ENCODE results near the gene MALRD1. TPM values are rescaled to one million over a fixed set of nuclear protein-coding genes. Genes with fewer than 3 reads are reported as not detected.

Gene MALRD1
- total RNA-seq, 1 experiment from 2014 or later = not detected

DNA sequence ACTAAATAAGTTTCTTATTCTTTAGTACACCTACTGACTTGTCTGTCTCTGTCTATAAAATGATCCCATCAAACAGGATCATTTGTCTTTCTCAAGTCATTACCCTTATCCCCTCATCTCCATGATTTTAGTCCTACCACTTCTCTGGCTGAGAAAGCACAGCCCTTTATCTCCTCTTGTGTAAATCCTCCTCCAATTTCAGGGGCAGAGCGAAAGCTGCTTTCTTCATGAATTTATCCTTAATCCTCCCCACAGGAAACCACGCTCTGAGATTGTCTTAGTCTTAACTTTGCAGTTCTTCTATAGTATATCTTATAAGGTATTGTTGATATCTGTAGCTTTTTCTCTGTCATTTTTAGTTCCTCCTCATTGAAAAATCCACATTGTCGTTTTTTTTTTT, 528.0 kb downstream of the MALRD1 start:
- DNase-seq (ENCODE audit: low spot score) = no peak

DNA sequence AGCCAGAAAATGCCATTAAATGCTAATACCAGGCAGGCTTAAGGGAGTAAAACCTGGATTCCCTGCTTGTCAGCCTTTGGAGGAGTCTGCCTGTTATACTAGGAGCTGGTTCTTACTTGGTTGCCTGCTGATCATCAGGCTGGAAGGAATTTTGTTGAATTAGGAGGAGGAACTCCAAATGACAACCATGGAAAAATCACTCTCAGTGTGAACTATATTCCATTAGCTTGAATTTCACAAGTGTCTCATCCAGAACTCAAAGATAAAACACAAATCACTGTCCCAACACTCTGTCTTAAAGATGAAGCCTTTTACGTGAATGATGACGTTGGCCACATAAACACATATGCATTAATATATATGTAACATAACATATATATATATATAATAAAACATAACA, 528.8 kb downstream of the MALRD1 start:
- no peak for DNase-seq (ENCODE audit: low spot score)

DNA sequence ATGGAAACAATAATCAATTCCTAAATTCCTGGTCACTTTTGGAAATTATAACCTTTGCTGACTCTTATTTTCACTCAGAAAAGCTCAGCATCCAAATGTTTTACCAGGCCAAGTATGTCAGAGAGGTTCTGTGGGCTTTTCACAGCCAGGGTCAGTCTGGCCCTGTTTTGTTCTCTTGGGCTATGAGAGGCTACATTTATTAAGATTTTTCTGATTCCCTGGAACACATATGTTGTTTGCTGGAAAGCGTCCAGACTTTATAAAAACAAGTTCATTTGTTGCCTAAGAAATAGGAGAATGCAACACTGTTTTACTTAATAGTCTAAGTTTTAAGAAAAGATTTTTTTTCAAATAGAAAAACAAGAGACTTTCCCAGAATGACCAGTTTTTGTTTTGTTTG, 529.2 kb downstream of the MALRD1 start:
- DNase-seq (ENCODE audit: low spot score) = no peak

- no peak for DNase-seq (ENCODE audit: low spot score)
These were observed 530.0 kb downstream of the MALRD1 start for GRCh38 chr10:19578571-19578970.

GRCh38 chr10:19579761-19580545, 531.4 kb downstream of the MALRD1 start:
- DNase-seq (ENCODE audit: low spot score) = no peak

- DNase-seq (ENCODE audit: low spot score) = no peak
These were observed 532.1 kb downstream of the MALRD1 start for GRCh38 chr10:19580691-19581090.

DNA sequence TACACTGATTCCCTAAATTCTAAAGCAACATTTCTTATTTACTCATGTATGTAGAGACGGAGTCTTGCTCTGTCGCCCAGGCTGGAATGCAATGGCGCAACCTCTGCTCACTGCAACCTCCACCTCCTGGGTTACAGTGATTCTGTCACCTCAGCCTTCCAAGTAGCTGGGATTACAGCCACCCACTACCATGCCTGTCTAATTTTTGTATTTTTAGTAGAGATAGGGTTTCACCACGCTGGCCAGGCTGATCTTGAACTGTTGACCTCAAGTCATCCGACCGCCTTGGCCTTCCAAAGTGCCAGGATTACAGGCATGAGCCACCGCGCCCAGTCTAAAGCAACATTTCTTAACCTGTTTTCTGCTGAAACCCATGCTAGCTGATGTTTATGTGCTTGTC, 540.0 kb downstream of the MALRD1 start:
- DNase-seq (ENCODE audit: low spot score) = no peak

DNA sequence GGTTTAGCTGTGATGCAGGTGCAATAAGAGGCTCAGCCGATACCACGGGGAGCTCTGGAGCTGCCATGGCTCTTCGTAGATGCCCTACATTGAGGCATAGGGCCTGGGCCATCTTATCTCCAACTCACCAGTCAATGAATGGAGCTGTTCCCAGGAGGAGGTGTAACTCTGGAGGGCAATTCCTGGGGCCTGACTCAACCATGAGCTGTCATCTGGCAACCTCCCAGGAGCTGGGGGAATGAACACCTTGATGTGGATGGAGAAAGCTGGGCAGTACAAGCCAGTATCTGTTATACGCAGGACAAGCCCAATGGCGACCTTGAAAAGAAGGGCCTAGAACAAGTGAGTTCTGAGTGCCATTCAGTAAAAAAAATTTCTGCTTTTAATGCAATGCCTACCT, 543.7 kb downstream of the MALRD1 start:
- DNase-seq (ENCODE audit: low spot score) = peak; percentile 9

DNA sequence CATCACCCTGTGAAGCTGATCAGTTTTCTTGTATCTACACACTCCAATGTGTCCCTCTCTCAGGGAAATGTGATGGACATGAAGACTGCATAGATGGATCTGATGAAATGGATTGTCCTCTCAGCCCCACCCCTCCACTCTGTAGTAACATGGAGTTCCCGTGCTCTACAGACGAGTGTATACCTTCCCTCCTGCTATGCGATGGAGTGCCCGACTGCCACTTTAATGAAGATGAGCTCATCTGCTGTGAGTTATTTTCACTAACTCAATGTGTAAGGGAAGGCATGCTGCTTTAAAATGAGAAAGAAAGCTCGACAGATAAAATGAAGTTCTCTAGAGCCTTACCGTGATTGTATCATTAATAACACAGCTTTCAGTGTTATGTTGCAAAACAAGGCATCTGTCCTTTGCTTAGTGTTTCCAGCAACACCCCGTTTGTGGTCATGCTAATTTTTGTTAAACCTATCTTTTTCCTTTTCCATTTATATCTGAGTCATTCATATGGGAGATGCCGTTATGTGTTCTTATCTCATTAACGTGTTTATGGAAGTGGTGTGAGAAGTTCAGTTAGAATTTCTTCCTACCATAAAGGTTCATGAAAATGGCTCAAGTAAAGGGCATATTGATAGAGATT, 546.7 kb downstream of the MALRD1 start:
- no peak for DNase-seq (ENCODE audit: low spot score)

GRCh38 chr10:19605806-19606205, 557.2 kb downstream of the MALRD1 start:
- DNase-seq (ENCODE audit: low spot score) = no peak

- no peak for DNase-seq (ENCODE audit: low spot score)
These were observed 558.4 kb downstream of the MALRD1 start for GRCh38 chr10:19606968-19607367.

GRCh38 chr10:19611775-19612174, 563.2 kb downstream of the MALRD1 start:
- DNase-seq (ENCODE audit: low spot score) = no peak

DNA sequence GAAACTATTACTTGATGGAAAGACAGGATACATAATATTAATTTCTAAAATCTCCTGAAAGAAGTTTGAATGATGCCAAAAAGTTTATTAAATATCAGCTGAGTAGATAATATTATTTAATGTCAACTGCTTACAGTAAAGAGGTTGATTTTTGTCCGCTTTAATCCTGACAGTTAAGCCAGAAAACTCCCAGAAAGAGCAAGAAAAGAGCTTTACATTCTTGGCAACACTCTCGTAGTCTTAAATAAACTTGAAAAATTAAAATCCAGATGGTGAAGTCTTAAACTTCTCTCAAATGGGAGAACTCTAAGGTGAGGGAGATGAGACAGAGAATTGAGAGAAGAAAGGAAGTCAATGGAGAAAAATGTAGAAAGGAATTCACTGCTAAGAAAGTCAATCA, 568.4 kb downstream of the MALRD1 start:
- DNase-seq (ENCODE audit: low spot score) = no peak

DNA sequence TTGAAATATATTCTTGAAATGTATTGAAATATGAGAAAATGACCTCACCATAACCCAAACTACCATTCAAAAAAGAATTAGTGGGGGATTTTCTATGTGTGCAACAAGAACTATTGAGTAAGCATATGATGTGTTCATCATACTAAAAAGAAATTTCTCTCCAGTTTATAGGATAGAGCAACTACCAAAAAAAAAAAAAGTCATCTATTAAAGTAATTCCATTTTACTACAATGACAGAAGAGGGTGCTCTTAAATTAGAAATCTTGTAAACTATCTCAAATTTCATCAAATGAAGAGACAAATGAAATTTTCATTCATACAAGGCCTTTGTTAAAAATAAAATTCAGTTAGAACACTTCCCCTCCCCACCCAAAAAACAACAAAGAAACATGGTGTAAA, 572.2 kb downstream of the MALRD1 start:
- DNase-seq (ENCODE audit: low spot score) = no peak

DNA sequence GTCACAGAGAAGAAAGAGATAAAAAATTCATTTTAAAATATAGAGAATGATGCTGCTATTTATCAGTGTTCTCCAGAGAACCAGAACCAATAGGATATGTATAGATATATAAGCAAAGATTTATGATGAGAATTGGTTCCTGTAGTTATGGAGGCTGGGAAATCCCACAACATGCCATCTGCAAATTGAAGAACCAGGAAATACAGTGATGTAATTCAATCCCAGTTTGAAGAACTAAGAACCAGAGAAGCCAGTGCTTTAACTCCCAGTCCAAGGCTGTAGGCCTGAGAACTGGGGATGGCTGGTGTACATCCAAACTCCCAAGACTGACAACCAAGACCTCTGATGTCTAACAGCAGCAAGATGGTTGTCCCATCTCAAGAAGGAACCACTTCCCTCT, 574.7 kb downstream of the MALRD1 start:
- DNase-seq (ENCODE audit: low spot score) = no peak

- no peak for DNase-seq (ENCODE audit: low spot score)
These were observed 577.6 kb downstream of the MALRD1 start for GRCh38 chr10:19626156-19626555.

GRCh38 chr10:19628767-19629560, 580.4 kb downstream of the MALRD1 start:
- DNase-seq (ENCODE audit: low spot score) = no peak

DNA sequence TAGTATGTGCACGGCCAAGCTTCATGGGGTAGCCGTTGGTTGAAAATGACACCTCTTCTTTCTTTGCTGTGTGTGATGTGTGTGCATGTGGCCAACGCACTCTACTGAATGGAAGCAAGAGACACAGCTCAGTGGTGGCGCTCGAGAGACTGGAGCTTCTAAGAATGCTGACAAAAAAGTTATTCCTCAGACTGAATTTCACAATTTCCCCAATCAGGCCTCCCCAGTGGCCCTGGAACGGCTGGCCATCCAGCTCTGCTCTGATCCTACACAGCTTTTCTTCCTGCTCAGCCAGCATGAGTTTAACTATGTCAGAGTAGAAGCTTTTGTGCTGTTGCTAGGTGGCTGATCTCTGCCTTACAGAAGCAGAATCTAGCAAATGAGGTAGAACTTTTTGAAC, 581.0 kb downstream of the MALRD1 start:
- no peak for DNase-seq (ENCODE audit: low spot score)

DNA sequence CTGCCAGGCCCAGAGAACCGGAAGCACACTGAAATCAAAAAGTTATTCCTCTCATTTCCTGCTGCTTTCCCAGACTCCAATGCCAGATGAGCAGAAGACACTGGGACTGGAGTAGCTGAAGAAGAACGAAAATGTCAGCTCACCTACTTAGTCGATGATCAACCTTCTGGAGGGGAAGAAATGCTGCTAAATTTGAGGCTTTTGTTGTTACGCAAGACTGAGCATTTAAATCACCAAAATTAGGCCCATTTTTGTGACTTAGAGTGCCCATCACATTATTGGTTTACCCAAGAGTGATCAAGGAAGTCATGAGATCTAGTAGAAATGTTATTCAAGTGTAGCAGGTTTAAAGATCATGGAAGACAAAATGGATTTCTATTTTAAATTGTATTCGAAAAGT, 585.6 kb downstream of the MALRD1 start:
- DNase-seq (ENCODE audit: low spot score) = no peak

DNA sequence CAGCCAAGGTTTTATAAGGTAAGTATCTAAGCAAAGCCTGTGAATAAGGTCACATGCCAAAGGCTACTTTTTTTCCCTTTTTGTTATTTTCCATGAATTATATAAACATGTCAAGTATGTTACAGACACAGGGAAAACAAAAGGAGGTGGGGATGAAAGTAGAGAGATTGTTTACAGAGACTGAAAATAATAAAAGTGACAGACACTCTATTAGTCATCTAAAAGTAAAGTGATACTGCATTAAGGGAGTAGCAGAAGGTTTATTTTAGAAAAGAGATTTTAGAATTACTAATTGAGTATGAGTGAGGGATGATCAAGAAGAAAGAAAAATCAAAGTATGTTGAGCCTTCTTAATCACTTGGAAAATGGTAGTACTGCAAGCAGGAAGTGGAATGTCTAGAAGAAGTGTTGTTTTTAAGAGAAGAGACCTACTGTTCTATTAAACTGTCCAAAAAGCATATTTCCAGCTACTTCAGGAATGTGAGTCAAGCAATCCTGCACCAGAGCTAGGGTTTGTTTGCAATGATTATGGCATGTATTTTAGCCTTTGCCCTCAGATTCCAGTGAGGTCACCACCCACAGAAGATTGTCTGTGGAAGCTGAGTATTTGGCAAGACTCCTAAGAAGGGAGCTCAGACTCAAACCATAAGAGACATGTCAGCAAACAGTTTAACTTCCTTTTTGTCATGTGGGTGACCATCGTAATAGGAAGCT, 589.7 kb downstream of the MALRD1 start:
- peak; percentile 60 for DNase-seq (ENCODE audit: low spot score)

DNA sequence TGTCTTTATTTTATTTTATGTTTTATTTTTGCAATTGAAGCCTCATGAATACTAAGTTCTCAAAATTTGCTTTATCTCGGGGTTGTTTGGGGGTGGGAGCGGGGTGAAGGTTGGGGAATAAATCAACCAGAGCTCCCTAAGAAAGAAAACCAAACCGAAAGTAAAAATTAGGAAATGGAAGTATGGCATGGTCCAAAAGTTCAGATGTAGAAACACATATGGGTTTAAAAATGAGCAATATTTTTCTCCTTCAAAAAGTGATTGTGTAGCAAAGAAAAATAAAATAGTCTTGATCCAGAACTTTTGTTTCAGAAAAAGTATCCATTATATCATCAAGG, 590.3 kb downstream of the MALRD1 start:
- no peak for DNase-seq (ENCODE audit: low spot score)

DNA sequence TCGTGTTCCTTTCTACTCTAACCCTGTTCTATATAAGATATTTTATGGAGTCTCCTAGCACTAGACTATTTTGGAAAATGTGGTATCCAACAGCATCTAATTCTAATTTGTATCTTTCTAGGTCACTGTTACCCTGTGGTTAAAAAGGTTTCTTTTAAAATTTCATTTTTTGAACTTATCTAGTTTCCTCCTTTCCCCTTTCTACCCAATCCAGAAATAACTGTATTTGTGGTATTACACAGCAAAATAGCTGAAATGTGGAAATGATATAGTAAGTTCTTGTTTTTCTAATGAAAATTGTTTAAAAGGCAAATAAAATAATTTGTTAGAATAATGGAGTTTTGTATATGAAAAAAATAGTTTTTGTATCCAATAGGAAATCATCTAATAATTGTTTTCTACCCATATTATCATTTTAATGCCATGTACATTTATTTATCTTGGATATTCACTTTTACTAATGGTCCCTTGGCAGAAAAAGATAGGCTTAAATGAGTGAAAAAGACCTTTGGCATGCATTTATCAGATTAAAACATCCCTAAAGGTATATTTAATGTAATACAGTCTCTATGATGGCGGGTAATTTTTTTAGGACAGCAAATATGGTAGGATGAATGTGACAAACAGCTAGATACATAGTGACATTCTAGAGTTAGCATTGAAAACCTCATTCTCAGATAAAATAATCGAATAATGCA, 592.1 kb downstream of the MALRD1 start:
- no peak for DNase-seq (ENCODE audit: low spot score)

Measured in H4 (cell line).